Left lung (tissue), 10 donors: ENCODE measurements around the gene KCMF1. TPM values are rescaled to one million over a fixed set of nuclear protein-coding genes. Genes with fewer than 3 reads are reported as not detected.

Experiments
- ATAC-seq: fragments of 200-7000 bp; cut with Tn5 transposase; one replicate; pipeline ENCODE4 v1.9.1; 2020; ENCODE audit warnings: moderate library complexity
- DNase-seq, 4 donors: peaks; one replicate each; pipeline ENCODE4 v3.0.0-alpha.2; 2013 to 2020
- H3K27ac ChIP-seq, 2 donors: fragments of 200-600 bp; sonication (generic) in 1 of 2; one replicate each; pipeline versions ENCODE4 v1.5.0 to v1.8.0; 2020 to 2021
- H3K27me3 ChIP-seq, 2 donors: fragments of 200-600 bp; sonication (generic) in 1 of 2; one replicate each; pipeline versions ENCODE4 v1.5.0 to v1.8.0; 2020 to 2021
- H3K36me3 ChIP-seq, 2 donors: fragments of 200-600 bp; sonication (generic) in 1 of 2; one replicate each; pipeline versions ENCODE4 v1.5.0 to v1.8.0; 2020 to 2021
- H3K4me1 ChIP-seq, 2 donors: fragments of 200-600 bp; one replicate each; pipeline ENCODE4 v1.8.0; 2021
- H3K4me3 ChIP-seq, 2 donors: fragments of 200-600 bp; sonication (generic) in 1 of 2; one replicate each; pipeline versions ENCODE4 v1.5.0 to v1.8.0; 2020 to 2021; ENCODE audit warnings: mild to moderate bottlenecking in 1 of 2
- H3K9me3 ChIP-seq, 2 donors: fragments of 200-600 bp; sonication (generic) in 1 of 2; one replicate each; pipeline versions ENCODE4 v1.5.0 to v1.8.0; 2020 to 2021
- CTCF ChIP-seq, 2 donors: fragments of 200-600 bp; sonication (generic) in 1 of 2; IDR thresholded peaks; one replicate each; pipeline versions ENCODE4 v1.5.0 to v1.8.0; 2021; ENCODE audit warnings: antibody characterized with exemption in 2 of 2
- intact Hi-C, 2 donors: fragments of 100-400 bp; cut with DNase I; formaldehyde crosslinking; loops; one replicate each; pipeline versions ENCODE4 v1.11.2 to v1.14.2; 2022
- polyA plus RNA-seq, 6 donors: library from polyadenylated mRNA; unstranded; fragments of 120-200 nt; gene quantifications; one replicate each; pipeline ENCODE4 v1.2.1, GENCODE V29; 2013; ENCODE audit not compliant: insufficient read length in 6 of 6
- total RNA-seq, 2 donors: library from RNA; stranded (reverse); fragmentation: NEBNext Ultra II Directional; extraction: Animal tissue kit (Norgen Biotek cat#: 25700); gene quantifications; one replicate each; pipeline ENCODE4 v1.2.1, GENCODE V29; 2021
- donor health status: DM: no; HTN: yes; CAD: no.
- donor health status: DM: no; HTN: no; CAD: no.

The KCMF1 gene
- total and polyA plus RNA-seq, 8 donors = 40.1 to 87.1 (median 50.0) TPM

GRCh38 chr2:85091838-85092237 is 120.9 kb downstream of the KCMF1 start:
- H3K36me3 ChIP-seq = no peaks in the 10 kb centered on the region
- H3K9me3 ChIP-seq = no peaks in the 10 kb centered on the region
- no peak for ATAC-seq
- no peak for DNase-seq
- no peaks in the 10 kb centered on the region for H3K4me1 ChIP-seq
- H3K4me3 ChIP-seq = no peak overlapping the region
- TF ChIP-seq CTCF (IDR thresholded peaks at IDR 0.05) = no peak
- no peak overlapping the region for H3K27ac ChIP-seq
- intact Hi-C loops = no loop called here
- H3K27me3 ChIP-seq = no peaks in the 10 kb centered on the region

GRCh38 chr2:85095094-85095493 is 124.1 kb downstream of the KCMF1 start:
- no peak overlapping the region for H3K4me3 ChIP-seq
- intact Hi-C loops = no loop called here
- no peak overlapping the region for H3K27ac ChIP-seq
- H3K4me1 ChIP-seq = no peaks in the 10 kb centered on the region
- no peaks in the 10 kb centered on the region for H3K36me3 ChIP-seq
- H3K9me3 ChIP-seq = no peaks in the 10 kb centered on the region
- no peak for ATAC-seq
- no peak for DNase-seq
- no peaks in the 10 kb centered on the region for H3K27me3 ChIP-seq
- no peak for TF ChIP-seq CTCF (IDR thresholded peaks at IDR 0.05)

- no peak overlapping the region for H3K27ac ChIP-seq
- ATAC-seq = no peak
- no peak for TF ChIP-seq CTCF (IDR thresholded peaks at IDR 0.05)
Observed at GRCh38 chr2:85096616-85097015, 125.7 kb downstream of the KCMF1 start.

GRCh38 chr2:85104228-85104627 is 133.3 kb downstream of the KCMF1 start:
- ATAC-seq = no peak
- Histone ChIP-seq H3K36me3 (no peaks in the 10 kb centered on the region), H3K4me1 (no peaks in the 10 kb centered on the region), H3K27me3 (no peaks in the 10 kb centered on the region), H3K27ac (no peak overlapping the region), H3K9me3 (no peaks in the 10 kb centered on the region), H3K4me3 (no peak overlapping the region)
- DNase-seq = no peak
- intact Hi-C loops = no loop called here
- TF ChIP-seq CTCF (IDR thresholded peaks at IDR 0.05) = no peak

More at GRCh38 chr2:85096616-85097015, 125.7 kb downstream of the KCMF1 start:
- no peak for DNase-seq
- H3K27me3 ChIP-seq = no peaks in the 10 kb centered on the region
- intact Hi-C loops = no loop called here
- no peaks in the 10 kb centered on the region for H3K9me3 ChIP-seq
- H3K36me3 ChIP-seq = no peaks in the 10 kb centered on the region
- H3K4me3 ChIP-seq = no peak overlapping the region
- no peaks in the 10 kb centered on the region for H3K4me1 ChIP-seq

GRCh38 chr2:85106489-85107180 is 135.7 kb downstream of the KCMF1 start:
- intact Hi-C loops = no loop called here
- Histone ChIP-seq H3K27me3 (no peaks in the 10 kb centered on the region), H3K4me3 (no peak overlapping the region), H3K9me3 (no peaks in the 10 kb centered on the region), H3K36me3 (no peaks in the 10 kb centered on the region), H3K4me1 (no peaks in the 10 kb centered on the region), H3K27ac (no peak overlapping the region)
- ATAC-seq = no peak
- DNase-seq = peak in 1 of 4 donors; percentile 2
- TF ChIP-seq CTCF (IDR thresholded peaks at IDR 0.05) = no peak

Other genes starting within 250 kb of the KCMF1 start
- gene TRABD2A, start 90.1 kb upstream of the KCMF1 start, total RNA-seq = 1 to 10 TPM; 3.0 to 6.3 TPM
- 10 to 100 TPM; 13.8 to 24.7 (median 23.0) TPM for gene TRABD2A, start 90.1 kb upstream of the KCMF1 start, polyA plus RNA-seq
- gene TMSB10, start 65.5 kb upstream of the KCMF1 start, total RNA-seq = 1,000 to 10,000 TPM; 1,864 to 1,912 TPM
- 1,000 to 10,000 TPM; 2,323 to 2,766 (median 2,562) TPM for gene TMSB10, start 65.5 kb upstream of the KCMF1 start, polyA plus RNA-seq
- 10 to 100 TPM; 16.4 to 17.7 TPM for gene TCF7L1, start 162.2 kb downstream of the KCMF1 start, total RNA-seq
- 10 to 100 TPM; 53.2 to 63.9 (median 59.4) TPM for gene TCF7L1, start 162.2 kb downstream of the KCMF1 start, polyA plus RNA-seq